IMR-90 (cell line): ENCODE results near the gene CCNJL. TPM values are rescaled to one million over a fixed set of nuclear protein-coding genes. Genes with fewer than 3 reads are reported as not detected.

Experiments used
- ATAC-seq: fragments of 200-7000 bp; cut with Tn5 transposase; 2 replicates; pipeline ENCODE4 v1.9.1; 2020; ENCODE audit warnings: low read depth, mild to moderate bottlenecking, moderate library complexity
- BruUV-seq: library from RNA; stranded (reverse); fragments of 400-500 nt; replicated peaks from 2 replicates; lab custom pipeline; 2021; lab: Mats Ljungman, UMichigan
- CTCF ChIA-PET: fragments of 300-600 bp; formaldehyde crosslinking; extraction: SDS; loops from one replicate; lab custom pipeline; 2021; ENCODE audit warnings: antibody characterized with exemption; lab: Yijun Ruan, JAX
- POLR2A ChIA-PET: fragments of 300-600 bp; sonication (Branson Sonifier 250); formaldehyde crosslinking; loops from one replicate; lab custom pipeline; 2022; ENCODE audit warnings: antibody characterized with exemption; ENCODE audit not compliant: unreplicated experiment; lab: Charles Lee
- DNase-seq: peaks from one replicate; pipeline ENCODE4 v3.0.0; 2013
- H2AFZ ChIP-seq: replicated peaks from 2 replicates; pipeline ENCODE3; 2013; ENCODE audit warnings: low read length, mild to moderate bottlenecking; ENCODE audit not compliant: poor library complexity
- H2AK5ac ChIP-seq: 2 replicates; pipeline ENCODE4 v1.6.1; 2013; ENCODE audit warnings: low read depth, low read length, inconsistent platforms
- H2AK9ac ChIP-seq: replicated peaks from 2 replicates; pipeline ENCODE3; 2013; ENCODE audit warnings: mild to moderate bottlenecking, low read depth, low read length, moderate library complexity; ENCODE audit not compliant: poor library complexity
- H2BK120ac ChIP-seq: 2 replicates; pipeline ENCODE4 v1.6.1; 2013; ENCODE audit warnings: low read depth, low read length, inconsistent platforms
- H2BK15ac ChIP-seq: 3 replicates; pipeline ENCODE4 v1.6.1; 2013; ENCODE audit warnings: low read depth, low read length, inconsistent platforms
- H2BK20ac ChIP-seq: 2 replicates; pipeline ENCODE4 v1.6.1; 2013; ENCODE audit warnings: low read depth, mild to moderate bottlenecking, inconsistent platforms, low read length, moderate library complexity
- H2BK5ac ChIP-seq: 2 replicates; pipeline ENCODE4 v1.6.1; 2013; ENCODE audit warnings: mild to moderate bottlenecking, low read depth, low read length, inconsistent platforms; ENCODE audit not compliant: poor library complexity, severe bottlenecking
- H3K14ac ChIP-seq: replicated peaks from 2 replicates; pipeline ENCODE4 v1.6.1; 2013; ENCODE audit warnings: low read depth, low read length, inconsistent platforms
- H3K18ac ChIP-seq: 2 replicates; pipeline ENCODE4 v1.6.1; 2013; ENCODE audit warnings: low read depth, low read length, control low read depth
- H3K23ac ChIP-seq: 2 replicates; pipeline ENCODE4 v1.6.1; 2013; ENCODE audit warnings: low read depth, low read length, inconsistent platforms
- H3K27ac ChIP-seq: 2 replicates; pipeline ENCODE4 v1.5.1; 2013; ENCODE audit warnings: mild to moderate bottlenecking, control low read depth, low read length; ENCODE audit not compliant: insufficient read depth
- H3K27me3 ChIP-seq: 2 replicates; pipeline ENCODE4 v1.6.1; 2013; ENCODE audit warnings: low read length; ENCODE audit not compliant: control insufficient read depth, insufficient read depth
- H3K36me3 ChIP-seq: 2 replicates; pipeline ENCODE4 v1.6.1; 2013; ENCODE audit warnings: low read length, mixed read lengths; ENCODE audit not compliant: control insufficient read depth, insufficient read depth
- H3K4ac ChIP-seq: 2 replicates; pipeline ENCODE4 v1.6.1; 2013; ENCODE audit warnings: low read depth, low read length, inconsistent platforms
- H3K4me1 ChIP-seq: 2 replicates; pipeline ENCODE4 v1.6.1; 2013; ENCODE audit warnings: low read length, mixed read lengths; ENCODE audit not compliant: control insufficient read depth, insufficient read depth
- H3K4me2 ChIP-seq: 2 replicates; pipeline ENCODE4 v1.6.1; 2013; ENCODE audit warnings: low read depth, mild to moderate bottlenecking, control low read depth, low read length, moderate library complexity
- H3K4me3 ChIP-seq: 2 replicates; pipeline ENCODE4 v1.5.1; 2013; ENCODE audit warnings: low read depth, mild to moderate bottlenecking, control low read depth, low read length, moderate library complexity; ENCODE audit not compliant: insufficient read depth
- H3K56ac ChIP-seq: 2 replicates; pipeline ENCODE4 v1.6.1; 2013; ENCODE audit warnings: low read length, inconsistent platforms; ENCODE audit not compliant: insufficient read depth; ENCODE audit errors: extremely low read depth
- H3K79me1 ChIP-seq, 2 experiments: 2 replicates each; pipeline ENCODE4 v1.6.1; 2013; ENCODE audit warnings: low read length in 2 of 2, inconsistent platforms in 1 of 2, low read depth in 1 of 2
- H3K9ac ChIP-seq: 2 replicates; pipeline ENCODE4 v1.6.1; 2013; ENCODE audit warnings: low read depth, low read length, control low read depth
- H3K9me1 ChIP-seq: 2 replicates; pipeline ENCODE4 v1.6.1; 2013; ENCODE audit warnings: low read length, inconsistent platforms; ENCODE audit not compliant: insufficient read depth
- H3K9me3 ChIP-seq: 2 replicates; pipeline ENCODE4 v1.6.1; 2013; ENCODE audit warnings: low read length; ENCODE audit not compliant: control insufficient read depth, insufficient read depth
- H4K20me1 ChIP-seq: 2 replicates; pipeline ENCODE4 v1.6.1; 2013; ENCODE audit warnings: low read length, inconsistent platforms; ENCODE audit not compliant: insufficient read depth
- H4K5ac ChIP-seq: 2 replicates; pipeline ENCODE4 v1.6.1; 2013; ENCODE audit warnings: mild to moderate bottlenecking, low read depth, low read length, control low read depth
- H4K8ac ChIP-seq, 2 experiments: 2 replicates each; pipeline ENCODE4 v1.6.1; 2013; ENCODE audit warnings: low read depth in 2 of 2, low read length in 2 of 2, control low read depth in 1 of 2, inconsistent platforms in 1 of 2
- H4K91ac ChIP-seq: 2 replicates; pipeline ENCODE4 v1.6.1; 2013; ENCODE audit warnings: low read depth, low read length, inconsistent platforms; ENCODE audit not compliant: insufficient read depth
- FOS ChIP-seq: fragments of 150-350 bp; IDR thresholded peaks from 2 replicates; pipeline ENCODE4 v1.6.1; 2016; ENCODE audit warnings: low read depth, low read length
- MAFK ChIP-seq: IDR thresholded peaks from 2 replicates; pipeline ENCODE4 v1.6.1; 2012; ENCODE audit warnings: low read depth, low read length, improper control_type of control experiment
- NFE2L2 ChIP-seq: fragments of 150-350 bp; IDR thresholded peaks from 2 replicates; pipeline ENCODE4 v1.6.1; 2016; ENCODE audit warnings: low read depth, mild to moderate bottlenecking, low read length
- WGBS, 2 experiments: methylation state at CpG; one replicate each; pipeline versions ENCODE4 v1.1.5 to v1.1.7; 2013; ENCODE audit warnings: missing lambda C conversion rate in 2 of 2; ENCODE audit not compliant: insufficient read length in 1 of 2; ENCODE audit errors: extremely low coverage in 2 of 2; 5-methylcytosine and 5-hydroxymethylcytosine counted together
- dilution Hi-C: fragments of 300-500 bp; cut with HindIII; formaldehyde crosslinking; loops from one replicate; pipeline ENCODE4 v1.14.3; 2018; ENCODE audit warnings: low sequenced_read_pairs; ENCODE audit not compliant: unreplicated experiment
- in situ Hi-C: fragments of 300-500 bp; cut with MboI; formaldehyde crosslinking; loops from 3 replicates; pipeline ENCODE4 v1.14.3; 2019; ENCODE audit warnings: low sequenced_read_pairs, inconsistent platforms, mixed read lengths
- intact Hi-C: fragments of 100-400 bp; cut with micrococcal nuclease; formaldehyde crosslinking; loops from 2 replicates; pipeline ENCODE4 v1.10.0; 2022
- polyA plus RNA-seq, 3 experiments: library from polyadenylated mRNA; depleted of rRNA; stranded (reverse); fragments of >200 nt; gene quantifications; 2 replicates each; pipeline ENCODE4 v1.2.3, GENCODE V29; 2012; ENCODE audit warnings: low replicate concordance in 1 of 3
- total RNA-seq: library from RNA; depleted of rRNA; stranded (reverse); fragments of >200 nt; gene quantifications from 2 replicates; pipeline ENCODE4 v1.2.3, GENCODE V29; 2012

CCNJL gene
- total and polyA plus RNA-seq, 2 of the 4 experiments (the other 2 are of a cell fraction) = 2.0 to 3.8 TPM

- no peak overlapping the region for H3K4me2 ChIP-seq
- no peak overlapping the region for H2BK15ac ChIP-seq
- no peak for TF ChIP-seq MAFK
- TF ChIP-seq NFE2L2 = no peak
- no peak for TF ChIP-seq FOS
- H2AK5ac ChIP-seq = no peak overlapping the region
- H3K18ac ChIP-seq = no peak overlapping the region
- H4K91ac ChIP-seq = no peak overlapping the region
- no peaks in the 10 kb centered on the region for H3K27me3 ChIP-seq
- intact Hi-C loops (no loop called here), dilution Hi-C loops (no loop called here), in situ Hi-C loops (no loop called here)
- WGBS, 2 experiments = no CpG with 5 or more reads among the region's 3 CpGs
- H3K9me3 ChIP-seq = no peaks in the 10 kb centered on the region
- no peak overlapping the region for H3K9ac ChIP-seq
- no peaks in the 10 kb centered on the region for H3K36me3 ChIP-seq
- no peak overlapping the region for H2AFZ ChIP-seq
- no peak overlapping the region for H3K14ac ChIP-seq
- peaks cover 9% of the 10 kb centered on the region; the same call in 1 of the 2 replicates for H3K4me1 ChIP-seq
- H3K9me1 ChIP-seq = peaks cover 4% of the 10 kb centered on the region; the same call in 1 of the 2 replicates
- no TSS peak for BruUV-seq
- peaks cover 23 to 36% of the 10 kb centered on the region in 2 experiments; a peak in 3 of 4 replicates for H3K79me1 ChIP-seq
- DNase-seq = no peak
- no peak overlapping the region for H2AK9ac ChIP-seq
- ChIA-PET POLR2A (no interaction called here), CTCF (no interaction called here)
- ATAC-seq = no peak
- H3K23ac ChIP-seq = no peak overlapping the region
- H3K27ac ChIP-seq = no peak overlapping the region
- no peak overlapping the region for H2BK5ac ChIP-seq
- H3K4me3 ChIP-seq = no peak overlapping the region
- H3K4ac ChIP-seq = no peak overlapping the region
- H3K56ac ChIP-seq = no peak overlapping the region
- no peak overlapping the region for H2BK120ac ChIP-seq
- H4K8ac ChIP-seq = no peak overlapping the region
- H4K5ac ChIP-seq = no peak overlapping the region
- H4K20me1 ChIP-seq = no peaks in the 10 kb centered on the region
- H2BK20ac ChIP-seq = no peak overlapping the region
These were observed 21.6 kb downstream of the CCNJL start for GRCh38 chr5:160290751-160291150.
